A549 treated with Hydrocortisone at 1 μM for 4 hours (cell line): ENCODE results near the gene CASP14. TPM values are rescaled to one million over a fixed set of nuclear protein-coding genes. Genes with fewer than 3 reads are reported as not detected.

Experiments used
- total RNA-seq: library from RNA; stranded (reverse); fragments of 200-300 nt; extraction: Qiagen RNA extraction; gene quantifications from 5 replicates; pipeline ENCODE4 v1.2.3, GENCODE V29; 2022

CASP14 gene
- not detected in 5 replicates for total RNA-seq

GRCh38 chr19:15048885-15049541 lies at the start of gene CASP14:
CASP14 (plus strand) TSS chr19:15049480; CDS start chr19:15052252, 2,772 bp downstream.

GRCh38 chr19:15081911-15082310 lies 32.6 kb downstream of the CASP14 start, which contains the start of gene OR1I1:
OR1I1 (plus strand) TSS chr19:15082211; CDS start chr19:15087066, 4,855 bp downstream.

GRCh38 chr19:15107061-15108010 lies 58.1 kb downstream of the CASP14 start, which contains the start of gene SYDE1:
SYDE1 (plus strand) TSS chr19:15107401; CDS start chr19:15107434, 33 bp downstream.

Other genes with a start within 250 kb of the CASP14 start
- gene OR7A5, start 214.3 kb upstream of the CASP14 start, total RNA-seq = not detected in 5 replicates
- not detected in 5 replicates for gene OR7C1, start 214.3 kb upstream of the CASP14 start, total RNA-seq
- gene OR7A10, start 200.6 kb upstream of the CASP14 start, total RNA-seq = not detected in 5 replicates
- gene OR7A17, start 163.3 kb upstream of the CASP14 start, total RNA-seq = not detected in 5 replicates
- not detected in 5 replicates for gene OR7C2, start 108.0 kb upstream of the CASP14 start, total RNA-seq
- not detected in 5 replicates for gene SLC1A6, start 69.6 kb upstream of the CASP14 start, total RNA-seq
- gene OR1I1, start 32.7 kb downstream of the CASP14 start, total RNA-seq = not detected in 5 replicates
- gene SYDE1, start 57.9 kb downstream of the CASP14 start, total RNA-seq = 16.4 to 20.2 TPM (median 17.3 TPM) in 5 replicates
- gene NOTCH3, start 151.5 kb downstream of the CASP14 start, total RNA-seq = 13.6 to 18.2 TPM (median 16.4 TPM) in 5 replicates
- gene EPHX3, start 183.0 kb downstream of the CASP14 start, total RNA-seq = 0.07 to 0.09 TPM (median 0.09 TPM) in 3 of 5 replicates, not detected in the others